ENCODE results near the gene KRT5.
"Not testable (repeated sequence)": the region's sequence is repeated elsewhere in the genome, so short reads cannot be mapped to it uniquely, and the experiment has no call there.

Gene KRT5

DNA sequence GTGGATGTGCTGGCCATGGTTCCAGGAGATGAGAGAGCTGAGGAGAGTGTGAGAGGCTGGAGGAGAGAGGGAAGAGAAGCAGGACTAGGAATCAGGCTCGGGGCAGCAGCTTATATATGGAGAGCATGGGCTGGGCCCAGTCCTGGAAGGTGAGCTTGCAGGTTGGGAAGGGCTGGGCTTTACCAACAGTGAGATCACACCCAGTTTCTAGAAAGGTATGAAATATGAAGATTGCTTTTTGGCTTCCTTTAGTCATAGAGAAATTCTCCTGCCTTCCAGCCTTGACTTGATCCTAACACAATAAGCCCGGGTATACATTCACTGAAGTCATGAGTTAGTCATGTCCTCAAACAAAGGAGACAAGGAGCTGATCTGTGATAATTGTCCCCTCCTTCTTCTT is 27.0 kb downstream of the KRT5 start, which contains the start of gene KRT6A:
Gene KRT6A (minus strand): TSS at position 86 of the 400 bp plus-strand sequence. CDS start 69 bp downstream, at position 17.
- no peak for DNase-seq

DNA sequence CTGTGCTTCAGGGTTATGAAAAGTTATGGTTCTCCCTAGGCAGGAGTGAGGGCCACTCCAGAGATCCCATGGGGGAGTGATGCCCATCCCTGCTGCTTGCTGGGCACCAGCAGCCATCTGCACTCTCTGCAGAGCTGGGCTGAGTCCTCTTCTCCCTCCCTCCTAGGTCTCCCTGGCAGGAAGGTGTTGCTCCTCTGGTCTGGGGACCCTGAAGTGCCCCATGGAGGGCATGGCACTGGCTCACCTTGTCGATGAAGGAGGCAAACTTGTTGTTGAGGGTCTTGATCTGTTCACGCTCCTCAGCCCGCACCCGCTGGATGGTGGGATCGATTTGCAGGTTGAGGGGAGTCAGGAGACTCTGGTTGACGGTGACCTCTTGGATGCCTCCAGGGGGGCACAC is 27.8 kb downstream of the KRT5 start:
- DNase-seq: not testable (repeated sequence)

DNA sequence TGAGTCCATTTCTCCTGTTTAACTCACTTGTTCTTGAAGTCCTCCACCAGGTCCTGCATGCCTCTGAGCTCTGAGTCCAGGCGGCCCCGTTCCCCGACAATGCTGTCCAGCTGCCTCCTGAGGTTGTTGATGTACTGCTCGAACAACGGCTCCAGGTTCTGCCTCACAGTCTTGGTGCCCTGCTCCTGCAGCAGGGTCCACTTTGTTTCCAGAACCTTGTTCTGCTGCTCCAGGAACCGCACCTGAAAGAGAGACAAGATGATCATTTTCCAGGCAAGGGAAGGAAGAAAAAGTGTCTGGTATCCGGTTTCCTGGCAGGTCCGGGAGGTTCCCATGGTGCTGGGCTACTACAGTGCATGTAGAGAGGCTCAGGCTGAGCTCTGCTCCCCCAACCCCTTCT is 28.7 kb downstream of the KRT5 start:
- DNase-seq: not testable (repeated sequence)

DNA sequence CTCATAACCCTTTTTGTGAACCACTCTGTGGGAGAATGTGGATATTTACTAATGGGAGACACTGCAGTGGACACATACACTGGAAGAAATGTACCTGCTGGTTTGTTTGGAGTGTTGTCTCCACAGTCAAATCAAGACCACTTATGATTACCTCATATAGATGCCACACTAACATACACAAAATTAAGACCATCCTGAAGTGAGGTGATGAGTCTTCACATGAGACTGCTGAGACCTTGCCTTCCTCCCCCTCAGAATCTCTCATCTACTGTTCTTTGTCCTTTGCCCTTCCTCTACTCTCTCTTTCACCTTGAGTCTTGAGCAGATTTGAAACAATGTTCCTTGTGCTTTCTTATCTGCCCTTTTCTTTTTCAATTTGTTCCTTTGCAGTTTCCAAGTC is 31.5 kb downstream of the KRT5 start:
- no peak for DNase-seq

DNA sequence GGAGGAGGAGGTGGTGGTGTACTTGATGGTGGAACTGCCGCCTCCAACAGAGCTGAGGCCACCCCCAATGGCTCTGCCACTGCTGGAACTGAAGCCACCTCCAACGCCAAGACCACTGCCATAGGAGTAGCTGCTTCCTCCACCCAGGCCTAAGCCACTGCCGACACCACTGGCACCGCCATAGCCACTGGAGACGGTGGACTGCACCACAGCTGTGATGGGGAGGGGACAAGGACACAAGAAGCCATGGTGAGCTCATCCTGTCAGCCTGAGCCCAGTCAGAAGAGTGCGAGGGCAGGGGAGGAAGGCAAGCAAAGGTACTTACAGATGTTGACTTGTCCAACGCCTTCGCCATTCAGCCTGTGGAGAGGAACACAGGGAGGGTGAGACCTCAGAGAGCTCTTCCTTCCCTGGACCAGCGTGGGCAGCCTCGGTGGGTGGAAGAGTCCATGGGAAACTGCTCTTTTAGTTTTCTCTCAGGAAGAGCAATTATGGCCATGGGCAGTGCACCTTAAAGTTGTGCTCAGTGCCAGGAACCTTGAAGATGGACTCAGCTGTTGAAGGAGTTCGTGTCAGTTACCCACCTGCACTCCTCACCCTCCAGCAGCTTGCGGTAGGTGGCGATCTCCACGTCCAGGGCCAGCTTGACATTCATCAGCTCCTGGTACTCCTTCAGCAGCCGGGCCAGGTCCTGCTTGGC is 32.3 kb downstream of the KRT5 start:
- not testable (repeated sequence) for DNase-seq

DNA sequence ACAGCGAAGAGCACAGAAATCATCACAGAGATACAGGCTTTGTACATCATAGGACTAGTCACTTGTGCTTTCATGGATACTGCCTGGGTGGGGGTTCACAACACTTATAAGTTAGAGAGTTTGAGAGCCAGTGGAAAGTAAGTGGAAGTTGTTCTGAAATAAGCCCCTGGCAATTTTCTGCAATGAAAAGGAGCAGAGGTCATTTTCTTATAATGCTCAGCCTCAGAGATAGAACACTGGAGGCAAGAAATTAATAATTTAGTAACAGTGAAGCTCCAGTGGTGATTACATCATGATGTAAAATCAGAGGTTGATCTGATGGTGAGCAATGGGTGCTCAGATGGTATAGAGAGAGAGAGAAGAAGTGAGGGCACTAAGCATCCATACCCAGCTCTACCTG is 33.0 kb downstream of the KRT5 start:
- no peak for DNase-seq

DNA sequence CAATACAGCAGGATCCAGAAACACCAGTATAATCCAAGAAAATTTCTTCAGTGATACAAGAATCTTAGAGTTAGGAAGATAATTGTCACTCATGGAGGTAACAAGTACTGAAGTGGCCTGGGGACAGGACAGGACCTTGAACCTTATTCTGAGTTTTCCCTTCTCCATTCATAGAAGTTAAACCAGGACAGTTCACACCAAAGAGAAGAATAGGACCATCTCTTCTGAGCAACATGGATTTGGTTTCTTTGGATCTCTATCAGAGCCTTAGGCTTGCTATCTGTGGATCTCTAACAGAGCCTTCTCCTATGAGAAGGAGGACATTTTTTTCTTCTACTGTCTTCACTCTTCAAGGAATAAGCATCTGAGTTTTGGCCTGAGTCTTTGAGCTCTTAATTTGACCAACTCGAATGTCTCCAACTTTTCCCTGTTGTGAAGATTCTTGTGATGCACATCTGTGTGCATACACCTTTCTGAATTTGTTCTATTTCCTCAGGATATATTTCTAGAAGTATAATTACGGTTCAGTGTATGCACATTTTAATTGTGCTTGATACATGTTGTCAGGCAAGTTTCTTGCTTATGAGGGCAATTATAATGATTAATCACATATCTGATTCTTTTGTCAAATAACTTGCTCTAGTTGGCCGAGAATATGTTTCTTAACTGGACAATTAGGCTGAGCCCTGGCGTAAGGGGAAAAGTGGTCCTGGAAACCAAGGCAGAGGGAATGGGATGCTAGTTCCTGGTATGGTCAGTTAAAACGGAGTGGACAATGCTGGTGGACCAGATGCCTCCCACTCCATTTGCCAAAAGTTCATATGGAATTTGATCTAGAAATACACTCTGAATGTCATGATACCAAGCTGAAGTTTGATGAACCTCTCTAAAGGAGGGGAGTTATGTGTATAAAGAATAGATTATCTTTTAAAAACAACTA is 33.8 kb downstream of the KRT5 start:
- DNase-seq: no peak

DNA sequence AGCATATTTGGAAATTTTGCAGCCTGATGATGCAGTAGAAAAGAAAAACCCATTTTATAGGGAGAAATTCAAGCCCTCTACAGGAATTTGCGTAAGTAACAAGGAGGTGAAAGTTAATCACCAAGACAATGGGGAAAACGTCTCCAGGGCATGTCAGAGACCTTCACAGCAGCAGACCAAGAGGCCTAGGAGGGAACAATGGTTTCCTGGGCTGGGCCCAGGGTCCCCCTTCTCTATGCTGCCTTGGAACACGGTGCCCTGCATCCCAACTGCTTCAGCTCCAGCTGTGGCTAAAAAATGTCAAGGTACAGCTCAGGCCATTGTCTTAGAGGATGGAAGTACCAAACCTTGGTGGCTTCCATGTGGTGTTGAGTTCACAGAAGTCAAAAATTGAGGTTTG is 40.1 kb downstream of the KRT5 start:
- no peak for DNase-seq

DNA sequence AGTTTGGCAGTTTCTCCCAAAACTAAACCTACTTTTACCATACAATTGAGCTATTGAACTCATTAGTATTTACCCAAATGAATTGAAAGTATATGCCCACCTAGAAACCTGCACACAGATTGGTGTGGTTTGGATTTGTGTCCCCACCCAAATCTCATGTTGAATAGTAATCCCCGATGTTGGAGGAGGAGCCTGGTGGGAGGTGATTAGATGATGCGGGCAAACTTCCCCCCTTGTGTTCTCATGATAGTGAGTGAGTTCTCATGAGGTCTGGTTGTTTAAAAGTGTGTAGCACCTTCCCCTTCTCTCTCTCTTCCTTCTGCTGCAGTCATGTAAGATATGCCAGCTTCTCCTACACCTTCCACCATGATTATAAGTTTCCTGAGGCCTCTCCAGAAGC is 42.5 kb downstream of the KRT5 start:
- no peak for DNase-seq

DNA sequence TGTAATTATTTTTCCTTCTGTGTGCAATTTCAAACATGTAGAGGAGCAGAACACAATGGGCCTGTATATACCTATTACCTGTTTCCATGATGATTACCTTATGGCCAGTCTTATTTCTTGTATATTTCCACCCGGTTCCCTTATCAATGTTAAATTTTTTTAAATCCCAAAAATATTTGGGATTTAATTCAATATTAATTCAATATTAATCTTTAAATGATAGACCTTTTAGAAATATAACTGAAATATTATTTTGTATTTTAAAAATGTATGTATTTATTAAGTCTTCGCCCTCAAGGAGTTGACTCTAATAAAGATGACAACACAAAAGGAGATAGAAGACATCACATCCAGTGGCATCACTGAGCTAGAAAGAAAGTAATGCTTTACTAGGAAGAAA is 46.0 kb downstream of the KRT5 start:
- no peak for DNase-seq

DNA sequence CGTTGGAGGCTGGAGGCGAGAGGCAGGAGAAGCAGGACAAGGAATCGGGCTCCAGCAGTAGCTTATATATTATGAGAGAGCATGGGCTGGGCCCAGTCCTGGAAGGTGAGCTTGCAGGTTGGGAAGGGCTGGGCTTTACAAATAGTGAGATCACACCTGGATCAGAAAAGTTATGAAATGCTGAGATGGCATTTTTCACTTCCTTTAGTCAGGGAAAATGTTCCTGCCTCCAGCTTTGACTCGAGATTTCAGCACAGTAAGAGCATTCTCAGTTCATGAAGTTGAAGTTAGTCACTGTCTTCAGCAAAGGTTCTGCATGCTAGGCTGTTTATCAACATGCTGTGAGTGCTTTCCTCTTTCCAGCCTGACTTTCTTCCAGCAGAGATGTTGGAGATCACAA is 46.4 kb downstream of the KRT5 start, which contains the start of gene KRT6C:
Gene KRT6C (minus strand): TSS at position 38 of the 400 bp plus-strand sequence. CDS start 68 bp downstream, outside the sequence.
- DNase-seq: no peak

DNA sequence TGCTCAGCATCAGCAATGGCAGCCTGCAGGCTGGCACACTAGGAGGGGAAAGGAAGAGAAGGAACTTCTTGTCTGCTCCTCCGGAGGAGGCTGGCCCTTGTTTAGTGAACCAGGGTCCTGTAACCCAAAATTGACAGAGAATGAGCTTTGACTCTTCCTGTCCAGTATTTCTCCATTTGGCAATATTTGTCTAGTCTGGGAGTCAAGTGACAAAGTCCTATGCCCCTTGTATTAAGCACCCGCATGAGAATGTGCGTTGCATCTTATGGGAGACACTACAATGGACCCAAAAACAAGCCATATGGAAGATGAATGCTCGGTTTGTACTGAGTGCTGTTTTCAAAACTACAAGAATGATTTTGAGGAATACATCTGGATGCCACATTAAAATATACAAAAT is 50.3 kb downstream of the KRT5 start:
- no peak for DNase-seq

DNA sequence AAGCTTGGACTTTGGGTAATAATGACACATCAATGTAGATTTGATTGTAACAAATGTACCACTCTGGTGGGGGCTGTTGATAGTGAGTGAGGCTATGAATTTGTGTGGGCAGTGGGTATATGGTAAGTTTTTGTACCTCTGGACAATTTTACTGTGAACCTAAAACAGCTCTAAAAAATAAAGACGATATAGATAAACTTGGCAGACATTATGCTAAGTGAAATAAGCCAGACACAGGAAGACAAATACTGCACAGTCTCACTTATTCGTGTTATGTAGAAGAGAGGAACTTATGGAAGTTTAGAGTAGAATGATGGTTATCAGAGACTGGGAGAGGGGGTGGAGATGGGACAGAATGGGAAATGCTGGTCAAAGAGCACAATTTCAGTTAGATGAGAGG is 55.3 kb downstream of the KRT5 start:
- DNase-seq: no peak
